EL (cell line): ENCODE measurements around the gene PCK1.

ENCODE experiments used
- DNase-seq: peaks from one replicate; pipeline ENCODE4 v3.0.0-alpha.2; 2016

The PCK1 gene

GRCh38 chr20:57536771-57537724, 23.9 kb upstream of the PCK1 start:
- no peak for DNase-seq

GRCh38 chr20:57537822-57538221, 23.1 kb upstream of the PCK1 start:
- no peak for DNase-seq

GRCh38 chr20:57539889-57540288, 21.0 kb upstream of the PCK1 start:
- no peak for DNase-seq

- no peak for DNase-seq
These were observed 19.9 kb upstream of the PCK1 start for GRCh38 chr20:57540890-57541580.

- DNase-seq, result no peak
These were observed 17.2 kb upstream of the PCK1 start for GRCh38 chr20:57543754-57544153.

GRCh38 chr20:57544838-57545564, 15.9 kb upstream of the PCK1 start:
- no peak for DNase-seq

GRCh38 chr20:57545927-57546662, 14.8 kb upstream of the PCK1 start:
- no peak for DNase-seq

- no peak for DNase-seq
These were observed 13.8 kb upstream of the PCK1 start for GRCh38 chr20:57546956-57547649.

- peak; percentile 4 for DNase-seq
These were observed 12.5 kb upstream of the PCK1 start for GRCh38 chr20:57548177-57549058.

GRCh38 chr20:57552471-57552870, 8.4 kb upstream of the PCK1 start:
- no peak for DNase-seq

- DNase-seq, result no peak
These were observed 7.4 kb upstream of the PCK1 start for GRCh38 chr20:57553376-57554018.

- DNase-seq, result no peak
These were observed 5.3 kb upstream of the PCK1 start for GRCh38 chr20:57555457-57556184.

- DNase-seq, result no peak
These were observed 4.0 kb upstream of the PCK1 start for GRCh38 chr20:57556980-57557274.

- no peak for DNase-seq
These were observed 2.8 kb upstream of the PCK1 start for GRCh38 chr20:57557926-57558613.

- no peak for DNase-seq
These were observed 2.2 kb upstream of the PCK1 start for GRCh38 chr20:57558614-57559288.

GRCh38 chr20:57559289-57559634, 1.6 kb upstream of the PCK1 start:
- DNase-seq, result no peak

- DNase-seq, result no peak
These were observed 1.0 kb upstream of the PCK1 start for GRCh38 chr20:57559658-57560553.
